DND-41 (cell line): ENCODE measurements around the gene UBXN2A.
A peak's percentile ranks its signal among the peaks of the same experiment; 100 is the strongest.

ENCODE experiments used
- ATAC-seq: fragments of 200-7000 bp; cut with Tn5 transposase; 3 replicates; pipeline ENCODE4 v1.9.1; 2021; ENCODE audit warnings: low read depth; ENCODE audit not compliant: insufficient read depth
- DNase-seq: peaks from one replicate; pipeline ENCODE4 v3.0.0-alpha.2; 2020
- H2AFZ ChIP-seq: 2 replicates; pipeline ENCODE4 v1.6.0; 2012; ENCODE audit warnings: low read depth, low read length
- H3K27ac ChIP-seq: 2 replicates; pipeline ENCODE4 v1.5.1; 2012; ENCODE audit warnings: low read length, inconsistent platforms
- H3K27me3 ChIP-seq: fragments of 200-600 bp; sonication (generic); 2 replicates; pipeline ENCODE4 v1.6.0; 2012; ENCODE audit warnings: low read length, mild to moderate bottlenecking, inconsistent platforms; ENCODE audit not compliant: insufficient read depth, poor library complexity
- H3K36me3 ChIP-seq: 2 replicates; pipeline ENCODE4 v1.5.1; 2012; ENCODE audit warnings: low read length, inconsistent platforms; ENCODE audit not compliant: insufficient read depth
- H3K4me1 ChIP-seq: 2 replicates; pipeline ENCODE4 v1.5.1; 2012; ENCODE audit warnings: mild to moderate bottlenecking, low read length; ENCODE audit not compliant: insufficient read depth
- H3K4me2 ChIP-seq: 2 replicates; pipeline ENCODE4 v1.6.0; 2012; ENCODE audit warnings: mild to moderate bottlenecking, moderate library complexity, low read length, inconsistent platforms; ENCODE audit not compliant: insufficient read depth
- H3K4me3 ChIP-seq, 2 experiments: fragments of 200-600 bp in 1 of 2; shearing (Covaris generic) in 1 of 2; 2 replicates each; pipeline ENCODE4 v1.5.1; 2012 to 2016; ENCODE audit warnings: inconsistent platforms in 2 of 2, low read length in 2 of 2, mild to moderate bottlenecking in 2 of 2, low read depth in 1 of 2, moderate library complexity in 1 of 2
- H3K79me2 ChIP-seq: 2 replicates; pipeline ENCODE4 v1.6.0; 2012; ENCODE audit warnings: low read length, inconsistent platforms; ENCODE audit not compliant: insufficient read depth
- H3K9ac ChIP-seq: 2 replicates; pipeline ENCODE4 v1.6.0; 2012; ENCODE audit warnings: low read depth, mild to moderate bottlenecking, inconsistent platforms, low read length, moderate library complexity
- H3K9me3 ChIP-seq: 2 replicates; pipeline ENCODE4 v1.5.1; 2012; ENCODE audit warnings: low read length, moderate library complexity, mild to moderate bottlenecking, inconsistent platforms; ENCODE audit not compliant: insufficient read depth, severe bottlenecking
- H4K20me1 ChIP-seq: 2 replicates; pipeline ENCODE4 v1.6.0; 2012; ENCODE audit warnings: low read length; ENCODE audit not compliant: insufficient read depth
- CTCF ChIP-seq: IDR thresholded peaks from 2 replicates; pipeline ENCODE4 v1.5.1; 2012; ENCODE audit warnings: borderline replicate concordance, low read length, moderate library complexity, mild to moderate bottlenecking; ENCODE audit not compliant: poor library complexity, severe bottlenecking; ENCODE audit errors: extremely low read depth
- EZH2 ChIP-seq: IDR thresholded peaks from 3 replicates; pipeline ENCODE4 v1.6.1; 2012; ENCODE audit warnings: borderline replicate concordance, low read depth, mild to moderate bottlenecking, moderate library complexity, low read length, inconsistent platforms; ENCODE audit not compliant: severe bottlenecking

Gene UBXN2A

GRCh38 chr2:24021122-24021998, 81.1 kb downstream of the UBXN2A start:
- peak; percentile 27 for DNase-seq
- H3K79me2 ChIP-seq = no peaks in the 10 kb centered on the region
- peaks cover 39% of the 10 kb centered on the region for H3K36me3 ChIP-seq
- H3K9ac ChIP-seq = no peak overlapping the region
- H4K20me1 ChIP-seq = peaks cover 11% of the 10 kb centered on the region
- no peaks in the 10 kb centered on the region for H3K4me1 ChIP-seq
- no peaks in the 10 kb centered on the region for H3K9me3 ChIP-seq
- ATAC-seq = peak; percentile 69
- TF ChIP-seq EZH2 (no peak), CTCF (peak; percentile 59)
- no peak overlapping the region for H3K27ac ChIP-seq
- H3K4me3 ChIP-seq = no peak overlapping the region
- H3K4me2 ChIP-seq = no peak overlapping the region
- no peaks in the 10 kb centered on the region for H3K27me3 ChIP-seq
- H2AFZ ChIP-seq = no peak overlapping the region

- no peak for DNase-seq
- H3K9me3 ChIP-seq = no peaks in the 10 kb centered on the region
- H3K79me2 ChIP-seq = no peaks in the 10 kb centered on the region
- peaks cover 11% of the 10 kb centered on the region for H4K20me1 ChIP-seq
- H2AFZ ChIP-seq = no peak overlapping the region
- H3K27ac ChIP-seq = no peak overlapping the region
- H3K27me3 ChIP-seq = no peaks in the 10 kb centered on the region
- no peak for TF ChIP-seq CTCF
- no peak for TF ChIP-seq EZH2
- peaks cover 46% of the 10 kb centered on the region for H3K36me3 ChIP-seq
- no peak overlapping the region for H3K4me3 ChIP-seq
- ATAC-seq = no peak
- no peaks in the 10 kb centered on the region for H3K4me1 ChIP-seq
- no peak overlapping the region for H3K4me2 ChIP-seq
- H3K9ac ChIP-seq = no peak overlapping the region
Observed at GRCh38 chr2:24022324-24022974, 82.2 kb downstream of the UBXN2A start.

GRCh38 chr2:24022975-24023575, 82.8 kb downstream of the UBXN2A start:
- H3K27ac ChIP-seq = no peak overlapping the region
- no peaks in the 10 kb centered on the region for H3K9me3 ChIP-seq
- H3K27me3 ChIP-seq = no peaks in the 10 kb centered on the region
- peaks cover 11% of the 10 kb centered on the region for H4K20me1 ChIP-seq
- H3K9ac ChIP-seq = no peak overlapping the region
- H3K79me2 ChIP-seq = no peaks in the 10 kb centered on the region
- H3K4me2 ChIP-seq = no peak overlapping the region
- no peaks in the 10 kb centered on the region for H3K4me1 ChIP-seq
- ATAC-seq (no peak), DNase-seq (no peak)
- H3K4me3 ChIP-seq = no peak overlapping the region
- TF ChIP-seq EZH2 = no peak
- TF ChIP-seq CTCF = no peak
- no peak overlapping the region for H2AFZ ChIP-seq
- H3K36me3 ChIP-seq = peaks cover 50% of the 10 kb centered on the region
